Measurements from ENCODE around the gene IMP4.

- no peak for TF ChIP-seq GATA2 (IDR thresholded peaks at IDR 0.05; ENCODE audit: low read depth, low read length)
- TF ChIP-seq GATA3 (IDR thresholded peaks at IDR 0.05; ENCODE audit: low read depth, low read length), result no peak
These were observed 42.3 kb upstream of the IMP4 start for GRCh38 chr2:130300258-130300969.
